Tibial nerve (tissue), 4 donors: ENCODE results near the gene RASIP1.

Experiments
- EP300 ChIP-seq, 2 donors: sonication (generic); formaldehyde crosslinking; IDR thresholded peaks; one replicate each; pipeline ENCODE4 v1.6.1; 2017; ENCODE audit warnings: antibody characterized with exemption in 2 of 2, mild to moderate bottlenecking in 1 of 2
- POLR2A ChIP-seq, 2 donors: fragments of 450-650 bp; IDR thresholded peaks; one replicate each; pipeline ENCODE4 v1.6.1; 2017; ENCODE audit warnings: antibody characterized with exemption in 2 of 2, mild to moderate bottlenecking in 2 of 2, moderate library complexity in 2 of 2
- TF ChIP-seq, protein P1 (sequence below), 5 experiments: fragments of 200-600 bp in 3 of 5; fragments of 450-650 bp in 2 of 5; sonication (generic) in 3 of 5; IDR thresholded peaks; one replicate each; pipeline ENCODE4 v1.5.1; 2016 to 2019; ENCODE audit warnings: antibody characterized with exemption in 5 of 5, mild to moderate bottlenecking in 3 of 5, moderate library complexity in 2 of 5

DNA sequence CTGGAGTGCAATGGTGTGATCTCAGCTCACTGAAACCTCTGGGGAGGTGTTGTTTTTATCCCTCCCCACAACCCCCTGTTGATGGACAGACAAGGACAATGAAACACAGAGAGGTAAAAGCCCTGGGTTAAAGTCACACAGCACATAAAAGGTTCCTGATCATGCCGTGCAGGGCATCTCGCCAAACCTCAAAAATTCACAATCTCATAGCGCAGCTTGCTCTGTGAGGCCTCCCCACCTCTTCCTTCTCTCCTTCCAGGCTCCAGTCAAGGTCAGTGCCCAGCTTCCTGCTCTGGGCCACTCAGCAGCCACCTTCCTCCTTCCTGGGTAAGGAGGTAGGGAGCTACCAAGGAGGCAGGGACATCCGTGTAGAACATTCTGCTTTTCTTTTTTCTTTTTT lies 42.4 kb downstream of the RASIP1 start:
- TF ChIP-seq POLR2A (IDR thresholded peaks at IDR 0.05) (no peak), EP300 (IDR thresholded peaks at IDR 0.05) (no peak)
- TF ChIP-seq, protein P1, sequence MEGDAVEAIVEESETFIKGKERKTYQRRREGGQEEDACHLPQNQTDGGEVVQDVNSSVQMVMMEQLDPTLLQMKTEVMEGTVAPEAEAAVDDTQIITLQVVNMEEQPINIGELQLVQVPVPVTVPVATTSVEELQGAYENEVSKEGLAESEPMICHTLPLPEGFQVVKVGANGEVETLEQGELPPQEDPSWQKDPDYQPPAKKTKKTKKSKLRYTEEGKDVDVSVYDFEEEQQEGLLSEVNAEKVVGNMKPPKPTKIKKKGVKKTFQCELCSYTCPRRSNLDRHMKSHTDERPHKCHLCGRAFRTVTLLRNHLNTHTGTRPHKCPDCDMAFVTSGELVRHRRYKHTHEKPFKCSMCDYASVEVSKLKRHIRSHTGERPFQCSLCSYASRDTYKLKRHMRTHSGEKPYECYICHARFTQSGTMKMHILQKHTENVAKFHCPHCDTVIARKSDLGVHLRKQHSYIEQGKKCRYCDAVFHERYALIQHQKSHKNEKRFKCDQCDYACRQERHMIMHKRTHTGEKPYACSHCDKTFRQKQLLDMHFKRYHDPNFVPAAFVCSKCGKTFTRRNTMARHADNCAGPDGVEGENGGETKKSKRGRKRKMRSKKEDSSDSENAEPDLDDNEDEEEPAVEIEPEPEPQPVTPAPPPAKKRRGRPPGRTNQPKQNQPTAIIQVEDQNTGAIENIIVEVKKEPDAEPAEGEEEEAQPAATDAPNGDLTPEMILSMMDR (IDR thresholded peaks at IDR 0.05) = no peak
